HG02678 (cell line): ENCODE data around the gene HJURP.

ENCODE experiments used
- ATAC-seq: cut with Tn5 transposase; IDR thresholded peaks from one replicate; pipeline ENCODE4 v1.9.1; 2021; ENCODE audit warnings: mild to moderate bottlenecking, moderate library complexity; ENCODE audit not compliant: unreplicated experiment

The HJURP gene

DNA sequence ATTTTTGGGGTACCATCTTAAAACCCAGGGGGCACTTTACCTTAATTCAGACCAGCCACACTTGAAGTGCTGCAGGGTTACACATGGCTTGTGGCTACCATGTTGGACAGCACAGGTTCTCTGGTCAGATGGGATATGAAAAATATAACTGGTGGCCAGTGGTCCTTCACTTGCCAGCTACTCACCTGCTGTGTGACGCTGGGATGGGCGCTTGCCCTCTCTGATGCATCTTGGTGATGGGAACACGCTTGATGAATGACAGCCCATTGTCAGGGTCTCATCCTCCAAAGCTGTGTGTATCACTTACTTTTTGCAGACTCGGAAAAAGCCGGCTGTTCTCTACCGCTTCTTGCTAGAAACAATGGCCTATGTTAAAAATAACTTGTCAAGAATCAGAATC, 22.5 kb downstream of the HJURP start:
- ATAC-seq, result no peak

DNA sequence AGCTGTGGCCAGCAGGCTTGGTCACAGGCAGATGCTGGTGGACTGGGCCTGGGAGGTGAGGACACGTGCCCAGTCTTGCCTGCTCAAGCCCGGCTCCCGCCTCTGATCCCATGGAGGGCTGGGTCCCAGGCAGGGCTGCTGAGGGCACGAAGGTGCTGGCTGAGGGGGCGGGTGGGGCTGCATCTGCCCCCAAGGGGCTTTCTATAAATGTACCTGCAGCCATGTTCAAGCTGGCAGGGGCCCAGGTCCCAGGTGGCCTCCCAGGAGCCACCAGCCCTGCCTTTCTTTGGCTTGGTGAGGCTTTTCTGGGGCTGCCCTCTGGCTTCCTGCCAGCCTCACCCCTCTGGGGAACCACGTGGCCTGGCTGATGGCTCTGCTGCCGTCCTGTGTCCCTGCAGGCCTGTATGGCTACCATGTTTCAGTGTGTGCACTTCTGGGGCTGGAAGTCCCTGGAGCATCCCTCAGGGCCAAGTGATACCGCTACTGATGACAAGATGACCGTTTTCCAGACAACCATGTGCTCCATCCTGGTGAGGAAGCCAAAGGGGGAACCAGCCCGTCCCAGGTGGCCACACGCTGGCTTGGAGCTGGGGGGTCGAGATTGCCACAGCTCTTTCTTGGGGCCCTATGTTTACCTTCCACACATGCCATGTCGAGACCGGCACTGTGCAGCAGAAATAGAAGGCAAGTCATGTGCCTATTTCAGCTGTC, 23.2 kb downstream of the HJURP start:
- no peak for ATAC-seq

DNA sequence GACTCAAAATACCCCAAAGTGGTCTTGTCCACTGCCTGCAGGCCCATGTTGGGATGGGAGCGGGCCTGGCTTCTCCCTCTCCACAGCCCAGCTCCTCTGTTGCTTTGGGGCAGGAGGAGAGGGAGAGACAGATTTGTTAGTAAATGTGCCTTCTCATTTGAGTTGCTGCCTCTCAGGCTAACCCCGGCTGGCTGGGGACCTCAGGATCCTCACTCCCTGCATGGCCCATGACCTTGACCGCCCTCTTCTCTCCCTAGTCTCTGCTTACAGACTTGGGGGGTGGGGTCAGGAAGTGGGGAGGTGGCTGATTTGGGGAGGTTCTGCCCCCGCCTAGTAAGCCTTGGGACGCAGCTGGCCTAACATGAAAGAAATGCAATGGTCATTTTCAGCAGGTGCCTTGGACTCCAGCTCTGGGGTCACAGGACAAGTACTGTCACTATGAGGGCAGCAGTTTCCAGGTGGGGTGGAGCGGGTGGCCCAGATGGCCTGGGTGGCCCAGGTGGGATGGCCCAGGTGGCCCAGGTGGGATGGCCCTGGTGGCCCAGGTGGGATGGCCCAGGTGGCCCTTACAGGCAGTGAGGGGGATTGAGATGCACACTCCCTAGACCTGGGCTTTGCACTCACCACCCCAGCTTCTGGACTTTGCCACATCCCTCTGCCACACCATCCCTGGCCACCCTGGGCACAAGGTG, 24.1 kb downstream of the HJURP start:
- ATAC-seq, result no peak

DNA sequence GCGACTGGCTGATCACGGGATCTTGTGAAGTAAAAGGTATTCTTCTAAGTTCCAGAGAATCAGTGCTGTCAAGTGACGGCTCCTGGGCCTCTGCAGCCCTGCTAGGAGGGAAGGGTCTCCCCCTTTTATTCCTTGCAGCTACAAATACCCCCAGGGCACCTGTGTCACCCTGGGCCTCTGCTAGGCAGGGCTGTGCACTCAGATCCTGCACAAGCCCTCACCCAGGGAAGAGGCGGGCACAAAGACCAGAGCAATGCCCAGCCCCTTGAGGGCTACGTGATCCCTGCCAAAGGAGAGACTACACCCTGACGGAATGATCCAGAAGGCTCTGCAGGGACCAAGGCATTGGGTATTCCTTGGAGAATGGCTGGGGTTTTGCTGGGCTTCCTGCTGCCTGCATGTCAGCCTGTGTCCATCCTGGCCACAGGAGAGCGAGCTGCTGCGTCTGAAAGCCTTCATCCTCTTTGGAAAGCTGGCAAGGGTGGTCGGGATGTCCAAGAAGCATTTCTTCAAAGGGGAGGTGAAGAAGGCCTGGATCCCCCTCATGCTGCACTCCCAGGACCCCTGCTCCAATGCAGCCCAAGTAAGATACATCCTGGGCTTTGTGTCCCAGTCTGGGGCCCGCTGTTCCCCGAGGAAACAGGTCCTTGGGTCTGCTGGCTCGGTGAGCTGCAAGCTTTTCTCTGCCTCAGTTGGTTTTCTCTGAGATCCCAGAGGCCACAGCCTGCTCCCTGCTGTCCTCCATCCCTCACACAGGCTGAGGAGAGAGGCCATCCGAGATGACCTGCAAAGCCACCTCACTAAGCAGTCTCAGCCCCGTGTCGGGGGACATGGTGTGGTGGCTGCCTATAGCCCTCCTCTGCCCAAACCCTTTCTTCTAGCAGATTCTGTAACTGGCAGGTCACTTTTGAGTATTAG, 24.9 kb downstream of the HJURP start:
- no peak for ATAC-seq

DNA sequence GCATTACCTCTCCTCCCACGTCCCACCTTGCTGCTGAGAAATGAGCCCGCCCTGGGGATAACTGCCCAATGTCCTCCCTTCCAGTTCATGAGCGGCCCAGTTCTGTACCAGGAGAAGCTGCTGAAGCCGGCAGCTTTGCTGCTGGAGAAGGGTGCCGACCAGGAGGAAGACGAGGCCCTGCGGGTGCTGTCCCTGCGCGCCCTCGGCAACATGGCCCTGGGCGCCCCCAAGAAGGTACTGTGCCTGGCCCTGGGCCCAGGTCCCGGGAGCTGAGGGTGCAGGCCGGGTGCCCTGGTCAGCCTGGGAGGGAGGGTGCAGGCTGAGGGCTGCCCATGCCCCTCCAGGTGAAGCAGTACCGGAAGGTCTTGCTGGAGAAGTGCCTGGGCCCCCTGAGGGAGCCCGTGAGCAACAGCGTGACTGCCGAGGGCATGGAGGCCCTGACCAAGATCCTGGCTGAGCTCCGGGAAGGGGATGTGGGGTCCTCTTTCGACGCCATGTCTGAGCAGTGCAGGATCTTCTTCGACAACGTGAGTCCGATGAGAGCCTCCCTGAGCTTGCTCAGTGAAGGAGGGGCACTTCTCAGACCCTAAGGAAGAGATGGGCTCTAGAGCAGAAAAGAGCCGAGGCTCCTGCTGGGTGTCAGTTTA, 25.7 kb downstream of the HJURP start:
- no peak for ATAC-seq

DNA sequence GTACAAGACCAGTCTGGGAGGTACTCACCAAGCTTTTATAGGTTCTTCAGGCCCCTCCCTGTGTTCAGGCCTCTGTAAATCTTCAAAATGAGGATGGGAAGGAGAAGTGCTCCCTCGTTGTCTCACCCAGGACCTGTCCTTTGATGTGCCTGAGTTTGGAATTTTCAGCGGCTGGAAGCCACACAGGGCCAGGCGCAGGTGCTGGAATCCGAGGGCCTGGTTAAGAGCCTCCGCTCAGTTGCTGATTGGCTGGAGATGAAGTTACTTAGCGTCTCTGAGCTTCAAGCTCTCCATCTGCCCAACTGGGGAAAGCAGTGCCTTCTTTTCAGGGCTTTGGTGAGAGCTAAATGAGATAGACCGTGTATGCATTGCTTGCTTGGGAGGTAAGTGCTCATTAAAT, 30.0 kb downstream of the HJURP start:
- ATAC-seq, result no peak

DNA sequence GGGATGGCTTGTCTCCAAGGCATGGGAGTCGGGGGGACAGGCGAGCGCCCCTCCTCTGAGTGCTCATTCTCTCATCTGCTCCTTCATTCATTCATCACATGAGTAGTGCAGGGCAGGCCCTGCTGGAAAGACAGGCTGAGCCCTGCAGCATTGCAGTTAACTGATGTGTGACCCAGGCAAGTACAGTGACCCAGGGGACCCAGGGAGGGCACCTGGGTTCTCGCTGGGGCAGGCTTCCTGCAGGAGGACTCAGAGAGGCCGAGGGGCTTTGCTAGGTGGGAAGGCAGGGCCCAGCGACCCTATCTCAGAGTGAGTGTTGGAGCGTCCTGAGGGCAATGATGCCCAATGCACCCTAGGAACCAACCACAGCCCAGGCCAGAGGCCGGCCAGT, 30.6 kb downstream of the HJURP start:
- ATAC-seq, result no peak

DNA sequence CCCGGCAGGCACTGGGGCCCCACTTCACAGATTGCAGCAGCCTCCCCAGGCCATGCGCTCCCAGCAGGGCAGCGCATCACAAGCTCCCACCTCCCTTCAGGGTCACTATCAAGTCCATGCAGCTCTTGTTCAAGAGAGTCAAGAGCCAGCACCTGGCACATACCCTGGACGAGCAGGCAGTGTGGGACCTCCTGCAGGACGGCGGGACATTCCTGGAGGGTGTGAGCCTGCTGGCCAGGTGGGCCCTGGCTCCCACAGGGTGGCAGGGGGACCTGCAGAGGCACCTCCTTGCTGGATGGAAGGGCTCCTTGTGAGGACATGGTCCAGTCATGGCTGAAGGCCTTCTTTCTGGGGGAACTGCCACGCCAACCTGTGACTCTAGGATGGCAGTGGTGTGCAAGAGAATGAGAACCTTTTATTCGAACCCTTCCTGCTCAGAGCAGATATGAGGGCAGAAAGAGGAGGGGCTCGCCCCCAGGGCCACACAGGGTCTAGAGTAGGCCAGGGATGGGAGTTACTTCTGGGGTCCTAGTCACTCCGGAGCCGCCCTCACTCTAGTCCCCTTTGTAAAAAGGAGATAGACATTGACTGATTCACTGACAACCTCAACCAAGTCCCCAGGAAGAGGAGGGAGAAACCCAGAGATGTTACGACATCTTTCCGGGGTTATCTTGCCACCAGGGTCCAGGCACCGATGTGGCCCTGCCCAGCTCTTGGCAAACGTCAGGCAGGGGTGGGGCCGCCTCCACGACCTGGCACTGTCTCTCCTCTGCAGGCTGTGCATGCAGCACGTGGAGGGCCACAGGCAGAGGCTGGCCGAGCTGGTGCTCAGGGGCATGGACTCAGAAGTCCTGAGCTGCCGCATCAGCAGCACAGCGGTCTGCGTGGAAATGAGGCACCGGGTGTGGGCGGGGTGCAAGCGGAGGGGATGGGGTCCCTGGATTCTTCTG, 31.3 kb downstream of the HJURP start:
- ATAC-seq, result no peak

DNA sequence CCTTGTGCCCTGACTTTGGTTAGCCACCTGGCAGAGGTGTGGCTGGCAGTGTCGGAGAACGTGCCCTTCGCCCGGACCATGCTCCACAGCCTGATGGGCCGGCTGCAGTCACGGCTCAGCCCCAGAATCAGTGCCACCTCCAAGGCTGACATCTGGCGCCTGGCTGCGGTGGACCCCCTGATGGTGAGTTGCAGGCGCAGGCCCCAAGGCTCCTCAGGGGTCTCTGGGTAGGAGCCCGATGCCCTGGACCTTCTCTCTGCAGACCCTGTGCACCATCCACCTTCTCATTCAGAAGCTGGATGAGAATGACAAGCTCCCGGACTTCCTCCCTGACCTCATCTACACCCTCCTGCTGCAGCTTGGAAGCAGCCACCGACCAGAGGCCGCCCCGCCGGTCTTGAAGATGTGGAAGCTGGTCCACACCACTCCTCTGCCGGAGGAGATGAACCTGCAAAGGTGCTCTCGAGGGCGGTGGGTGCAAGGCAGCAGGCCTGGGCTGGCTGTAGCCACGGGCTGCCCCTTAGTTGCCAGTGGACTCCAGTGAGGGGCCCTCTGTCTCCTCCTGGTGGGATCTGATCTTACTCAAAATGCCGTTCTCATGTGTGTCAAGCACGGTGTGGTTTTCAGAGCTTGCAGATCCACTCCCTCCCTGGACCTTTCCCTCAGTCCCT, 32.1 kb downstream of the HJURP start:
- ATAC-seq, result no peak

DNA sequence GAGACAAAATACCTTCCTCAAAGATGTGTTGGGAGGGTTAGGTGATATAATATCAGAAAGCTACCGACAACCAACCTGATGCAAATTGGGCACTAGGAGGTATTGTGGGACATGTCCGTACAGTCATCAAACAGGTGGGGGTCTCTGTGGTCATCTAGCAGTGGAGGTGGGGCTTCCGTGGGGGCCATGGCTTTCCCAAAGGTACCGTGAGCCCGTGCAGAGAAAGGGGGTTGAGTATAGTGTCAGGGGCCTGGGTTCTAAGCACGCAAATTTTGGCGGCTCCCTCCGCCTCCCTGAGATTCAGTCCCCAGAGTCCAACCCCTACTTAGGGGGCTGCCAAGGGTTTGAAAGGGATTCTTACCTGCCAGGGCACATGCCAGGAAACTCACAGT, 32.6 kb downstream of the HJURP start:
- no peak for ATAC-seq

DNA sequence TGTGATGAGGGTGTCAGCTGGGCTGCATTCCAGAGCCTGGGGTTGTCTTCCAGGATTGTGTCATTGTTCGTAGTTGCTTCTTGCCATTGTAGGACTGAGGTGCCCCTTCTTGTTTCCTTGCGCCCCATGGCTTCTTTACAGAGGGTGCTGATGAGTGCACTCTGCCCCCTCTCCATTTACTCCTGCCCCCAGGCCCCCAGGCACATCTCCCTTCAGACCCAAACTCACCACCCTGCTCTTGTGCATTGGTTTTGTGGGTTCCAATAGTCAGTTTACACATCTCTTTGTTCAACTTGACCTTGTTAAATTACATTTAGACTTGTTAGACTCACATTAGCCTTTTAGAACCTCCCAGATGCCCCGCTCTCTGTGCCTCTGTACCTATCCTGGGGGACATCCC, 33.1 kb downstream of the HJURP start:
- ATAC-seq, result no peak

DNA sequence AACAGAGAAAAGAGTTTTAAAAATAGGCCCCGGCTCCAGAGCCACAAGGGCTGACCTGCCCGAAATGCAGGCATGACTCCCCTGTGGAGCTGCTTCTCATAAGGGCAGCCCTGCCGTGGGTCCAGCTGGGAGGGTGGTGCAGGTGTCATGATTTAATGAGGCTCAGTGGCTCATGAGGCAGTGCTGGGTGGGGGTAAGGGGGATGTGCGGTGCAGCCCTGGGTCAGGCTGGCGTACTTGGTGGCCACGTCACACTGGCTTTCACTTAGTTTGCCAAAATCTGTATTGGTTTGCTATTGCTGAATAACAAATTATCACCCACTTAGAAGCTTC, 33.6 kb downstream of the HJURP start:
- ATAC-seq, result no peak

DNA sequence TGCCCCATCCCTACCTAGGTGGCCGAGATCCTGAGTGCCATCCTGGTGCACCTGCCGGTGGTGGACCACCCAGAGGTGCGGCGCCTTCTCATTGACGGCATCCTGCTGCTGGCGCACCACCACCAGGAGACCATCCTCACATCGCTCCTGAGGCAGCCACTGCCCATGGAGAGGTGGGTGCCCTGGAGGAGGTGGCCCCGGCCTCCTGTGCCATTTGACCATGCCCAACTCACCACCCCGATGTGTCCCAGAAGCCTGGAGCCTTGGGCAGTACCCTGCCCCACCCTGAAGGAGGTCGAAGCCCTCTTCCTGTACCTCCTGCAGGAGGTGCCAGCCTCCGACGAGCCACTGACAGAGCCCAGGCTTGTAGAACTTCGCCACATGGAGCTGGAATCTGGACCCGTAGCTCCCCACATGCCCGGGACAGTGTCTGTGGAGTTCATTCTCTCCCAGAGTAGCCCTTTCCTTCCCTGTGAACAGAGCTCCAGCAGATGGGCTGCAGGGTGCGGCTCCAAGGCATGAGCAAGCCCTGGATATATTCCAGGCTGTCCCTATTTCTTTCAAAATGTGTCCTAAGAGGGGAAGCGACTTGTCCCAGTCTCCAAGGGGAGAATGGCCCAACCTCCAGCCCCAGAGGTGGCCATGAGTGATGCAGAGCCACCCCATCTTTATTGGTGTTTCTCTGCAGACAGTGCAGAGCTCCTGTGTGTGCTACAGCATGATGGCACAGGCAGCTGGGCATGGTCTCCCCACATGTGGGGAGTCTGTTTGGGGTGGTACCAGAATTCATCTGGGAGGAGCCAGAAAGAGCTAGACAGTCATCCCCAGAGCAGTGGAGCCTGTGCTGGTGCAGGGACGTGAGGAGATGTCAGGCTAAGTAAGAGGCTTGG, 34.2 kb downstream of the HJURP start:
- no peak for ATAC-seq

DNA sequence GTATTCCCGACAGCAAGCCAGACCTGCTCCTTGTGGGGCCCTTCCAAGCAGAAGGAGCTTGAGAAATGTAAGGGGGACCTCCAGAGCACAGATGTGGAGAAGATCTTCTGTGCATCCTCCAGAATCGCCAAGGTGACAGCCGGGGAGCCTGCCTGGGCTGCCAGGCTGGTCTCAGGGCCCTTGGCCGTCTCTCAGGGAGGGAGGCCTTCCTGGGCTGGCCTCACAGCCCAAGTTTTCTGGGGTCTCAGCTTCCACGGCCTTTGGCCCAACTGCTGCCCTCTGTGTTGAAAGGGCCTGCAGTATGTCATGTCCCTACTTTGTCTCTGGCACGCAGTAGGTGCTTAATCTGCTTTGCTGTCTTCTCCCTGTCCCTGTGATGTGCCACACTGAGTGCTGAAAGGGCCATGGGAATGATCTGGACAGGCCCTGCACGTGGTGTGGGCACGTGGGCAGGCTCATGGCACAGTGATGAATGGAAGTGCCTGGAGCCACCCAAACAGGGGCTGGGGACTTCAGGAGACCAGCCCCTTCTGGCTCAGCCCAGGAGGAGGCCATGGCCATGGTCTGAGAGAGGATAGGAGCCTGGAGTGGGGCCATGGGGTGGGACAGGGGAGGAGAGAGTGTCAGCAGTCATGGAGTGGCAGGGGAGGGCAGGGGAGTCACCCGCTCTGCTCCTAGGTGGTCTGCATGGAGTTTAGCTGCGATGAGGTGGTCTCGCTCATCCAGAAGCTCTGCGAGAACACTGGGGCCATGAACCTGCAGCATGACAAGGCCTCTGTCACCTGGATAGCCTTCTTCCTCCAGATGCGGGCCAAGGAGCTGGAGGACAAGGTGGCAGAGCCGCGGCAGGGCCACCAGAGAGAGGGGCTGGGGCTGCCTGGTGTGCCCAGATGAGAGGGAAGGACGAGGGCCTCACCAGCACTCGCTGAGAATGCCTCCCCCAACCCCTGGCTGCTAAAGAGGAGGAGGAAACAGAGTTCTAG, 35.4 kb downstream of the HJURP start:
- ATAC-seq, result no peak

DNA sequence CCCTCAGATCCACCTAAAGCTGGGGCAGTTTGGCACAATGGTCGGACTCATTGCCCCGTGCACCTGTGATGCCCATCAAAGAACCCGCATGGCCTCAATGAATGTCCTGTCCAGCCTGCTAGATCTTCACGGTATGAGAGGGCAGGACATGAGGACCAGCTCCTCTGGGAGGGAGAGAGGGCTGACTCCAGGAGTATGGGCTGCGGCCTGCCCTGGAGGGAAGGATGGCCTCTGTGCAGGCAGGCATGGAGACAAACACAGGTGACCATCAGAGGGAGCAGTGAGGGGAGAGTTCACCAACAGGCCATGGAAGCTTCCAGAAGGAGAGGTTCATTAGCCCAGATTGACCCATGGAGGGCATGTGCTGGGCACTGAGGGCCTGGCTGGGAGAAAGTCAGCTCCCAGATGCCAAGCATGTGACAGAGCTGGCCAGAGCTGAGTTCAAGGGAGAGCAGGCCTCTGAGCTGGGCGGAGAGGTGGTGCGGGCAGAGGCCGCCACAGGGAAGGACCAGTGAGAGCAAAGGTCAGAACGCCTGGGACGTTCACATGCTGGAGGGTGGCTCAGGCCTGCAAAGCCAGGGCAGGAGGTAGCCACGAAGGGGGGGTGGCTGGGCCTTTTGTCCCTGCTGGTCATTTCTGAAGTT, 36.2 kb downstream of the HJURP start:
- no peak for ATAC-seq

DNA sequence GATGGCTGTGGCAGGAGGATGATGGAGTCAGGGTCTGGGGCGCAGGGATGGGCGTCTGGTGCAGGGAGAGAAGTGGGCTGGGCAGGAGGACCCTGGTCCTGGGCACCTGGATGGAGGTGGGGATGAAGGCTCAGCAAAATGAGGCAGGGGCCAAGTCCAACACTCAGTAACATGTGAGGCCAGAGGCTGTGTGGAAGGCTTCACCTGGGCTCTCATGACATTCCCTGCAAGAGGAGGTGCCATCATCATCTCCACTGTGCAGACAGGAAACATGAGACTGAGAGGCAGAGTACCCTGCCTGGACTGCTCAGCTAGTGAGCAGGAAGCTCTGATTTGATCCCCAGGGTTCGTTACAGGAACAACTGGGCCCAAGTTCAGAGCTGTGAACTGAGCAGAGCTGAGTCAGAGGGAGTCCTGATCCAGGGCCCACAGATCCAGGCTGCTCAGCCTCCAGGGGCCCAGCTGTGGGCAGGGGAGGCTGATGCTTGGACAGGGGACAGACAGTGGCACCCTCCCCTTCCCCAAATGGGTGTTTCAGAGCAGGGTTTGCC, 36.9 kb downstream of the HJURP start:
- no peak for ATAC-seq

DNA sequence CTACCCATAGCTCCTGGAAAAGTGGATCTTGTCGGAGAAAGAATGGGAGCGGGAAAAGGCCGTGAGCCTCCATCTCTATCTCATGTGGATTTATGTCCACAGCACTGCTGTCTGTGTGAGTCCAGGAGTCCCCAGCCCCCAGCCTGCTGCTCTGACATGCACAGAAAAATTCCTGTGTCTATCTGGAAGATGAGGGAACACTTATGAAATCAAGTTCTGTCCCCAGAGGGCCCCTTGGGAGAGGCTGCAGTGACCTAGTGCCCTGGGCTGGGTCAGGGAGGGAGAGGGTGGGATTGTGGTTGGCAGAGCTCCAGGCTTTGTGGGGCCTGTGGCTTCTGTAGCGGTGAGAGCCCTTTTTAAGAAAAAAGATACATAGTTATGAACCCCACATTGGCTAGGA, 37.6 kb downstream of the HJURP start:
- ATAC-seq, result no peak
